ENCODE data around the gene PRIM1.

The PRIM1 gene

GRCh38 chr12:56682323-56682722 lies 69.8 kb downstream of the PRIM1 start:
- in situ Hi-C loops (cut with MboI; ENCODE audit: low sequenced_read_pairs) = no loop called here

Data from HL-60/S4 (cell line).